Neural progenitor cell (in vitro differentiated cells): ENCODE measurements around the gene PUM1.

ENCODE experiments used
- CTCF ChIP-seq: fragments of 200-600 bp; sonication (generic); IDR thresholded peaks from 2 replicates; pipeline ENCODE4 v1.5.1; 2017; ENCODE audit warnings: antibody characterized with exemption, mild to moderate bottlenecking
- EZH2 ChIP-seq: fragments of 200-600 bp; sonication (generic); IDR thresholded peaks from 2 replicates; pipeline ENCODE4 v1.6.1; 2017; ENCODE audit warnings: antibody characterized with exemption, mild to moderate bottlenecking, moderate library complexity

- TF ChIP-seq CTCF (no peak), EZH2 (no peak)
These were observed 171.6 kb downstream of the PUM1 start for GRCh38 chr1:30893776-30894507.
